Measurements from ENCODE around the gene METTL26. TPM values are rescaled to one million over a fixed set of nuclear protein-coding genes. Genes with fewer than 3 reads are reported as not detected.

The METTL26 gene
- polyA plus RNA-seq, 3 donors: 57.1 to 80.9 (median 70.4) TPM

GRCh38 chr16:595094-595528, 41.0 kb downstream of the METTL26 start:
- Histone ChIP-seq H3K4me2 (replicated peaks; ENCODE audit: extremely low read depth, low read length, poor library complexity, severe bottlenecking) (no peak overlapping the region), H3K4me1 (ENCODE audit: control insufficient read depth in 1 of 2, insufficient read depth in 2 of 2, low read length in 2 of 2) (peaks cover 61 to 68% of the 10 kb centered on the region in 2 donors)

DNA sequence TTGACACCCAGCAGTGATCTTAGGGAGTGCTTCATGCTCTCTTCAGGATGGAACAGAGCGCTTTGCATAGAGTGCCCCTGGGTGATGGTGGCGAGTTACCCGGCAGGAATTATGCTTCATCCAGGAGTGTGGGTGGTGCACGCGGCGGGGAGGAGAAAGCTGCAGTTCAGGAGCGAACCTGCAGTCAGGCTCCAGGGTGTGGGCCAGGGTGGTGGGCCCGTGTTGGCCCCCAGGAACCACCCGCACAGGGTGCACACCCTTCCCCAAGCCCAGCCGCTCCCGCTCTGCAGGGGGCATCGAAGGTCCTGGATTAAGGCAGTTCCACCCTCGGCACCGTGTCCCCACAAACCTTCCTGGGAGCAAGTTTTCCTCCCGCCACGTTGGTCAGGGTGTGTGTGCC, 42.3 kb downstream of the METTL26 start:
- Mint-ChIP-seq H3K4me1 (peaks cover 62% of the 10 kb centered on the region), H3K4me3 (peak overlapping the region in 1 of 2 donors; percentile 27), H3K27ac (peak overlapping the region; percentile 82 to 96 (median 93)), H3K36me3 (peaks cover 21 to 30% of the 10 kb centered on the region in 2 donors), H3K9me3 (peaks cover 0 to 2% (median 0%) of the 10 kb centered on the region in 7 donors), H3K27me3 (ENCODE audit: low read depth in 3 of 3) (peaks cover 0 to 2% (median 0%) of the 10 kb centered on the region in 3 donors)
- H3K9me3 ChIP-seq (replicated peaks in 1 of 2; ENCODE audit: control insufficient read depth in 1 of 2, insufficient read depth in 1 of 2, low read length in 2 of 2): no peaks in the 10 kb centered on the region
- no peak for DNase-seq
- peak overlapping the region; percentile 87 for H3K4me2 ChIP-seq (replicated peaks; ENCODE audit: extremely low read depth, low read length, poor library complexity, severe bottlenecking)
- H3K36me3 ChIP-seq (replicated peaks in 1 of 2; ENCODE audit: control insufficient read depth in 1 of 2, insufficient read depth in 2 of 2, low read length in 2 of 2): peaks cover 0 to 11% of the 10 kb centered on the region in 2 donors
- H3K27me3 ChIP-seq (ENCODE audit: control insufficient read depth in 2 of 2, insufficient read depth in 2 of 2, low read length in 2 of 2): no peaks in the 10 kb centered on the region
- H3K4me3 ChIP-seq (replicated peaks in 1 of 3; ENCODE audit: low read depth in 2 of 3, low read length in 3 of 3): peak overlapping the region in 1 of 3 experiments; percentile 92
- H3K4me1 ChIP-seq (ENCODE audit: control insufficient read depth in 1 of 2, insufficient read depth in 2 of 2, low read length in 2 of 2): peaks cover 61 to 68% of the 10 kb centered on the region in 2 donors
- peaks cover 53% of the 10 kb centered on the region for H4K20me1 ChIP-seq (ENCODE audit: insufficient read depth, low read length)
- WGBS (ENCODE audit: insufficient coverage): 87% methylated on average over 15 of the region's 16 CpGs
- no peak overlapping the region for H2AFZ ChIP-seq (ENCODE audit: insufficient read depth, low read depth, low read length, poor library complexity, severe bottlenecking)
- H3K79me2 ChIP-seq (ENCODE audit: insufficient read depth, low read length): peaks cover 82% of the 10 kb centered on the region
- H3K9ac ChIP-seq (ENCODE audit: insufficient read depth, low read length, poor library complexity, severe bottlenecking): no peak overlapping the region
- no peak for TF ChIP-seq CTCF (IDR thresholded peaks at IDR 0.05)
- intact Hi-C loops (cut with micrococcal nuclease): no loop called here
- H3K27ac ChIP-seq (ENCODE audit: low read depth in 1 of 2, low read length in 2 of 2): peak overlapping the region; percentile 81 to 83

More at GRCh38 chr16:595094-595528, 41.0 kb downstream of the METTL26 start:
- no peak overlapping the region for H3K9ac ChIP-seq (ENCODE audit: insufficient read depth, low read length, poor library complexity, severe bottlenecking)
- H2AFZ ChIP-seq (ENCODE audit: insufficient read depth, low read depth, low read length, poor library complexity, severe bottlenecking): no peak overlapping the region
- no peak overlapping the region for H3K27ac ChIP-seq (ENCODE audit: low read depth in 1 of 2, low read length in 2 of 2)
- no peak for TF ChIP-seq CTCF (IDR thresholded peaks at IDR 0.05)
- intact Hi-C loops (cut with micrococcal nuclease): no loop called here
- Mint-ChIP-seq H3K9me3 (peaks cover 0 to 2% (median 0%) of the 10 kb centered on the region in 7 donors), H3K4me3 (no peak overlapping the region), H3K4me1 (peaks cover 62% of the 10 kb centered on the region), H3K27ac (peak overlapping the region in 2 of 7 donors; percentile 27 to 54), H3K36me3 (peaks cover 27 to 39% of the 10 kb centered on the region in 2 donors), H3K27me3 (ENCODE audit: low read depth in 3 of 3) (peaks cover 0 to 2% (median 1%) of the 10 kb centered on the region in 3 donors)
- H3K4me3 ChIP-seq (replicated peaks in 1 of 3; ENCODE audit: low read depth in 2 of 3, low read length in 3 of 3): no peak overlapping the region
- DNase-seq: no peak
- peaks cover 92% of the 10 kb centered on the region for H3K79me2 ChIP-seq (ENCODE audit: insufficient read depth, low read length)
- no peaks in the 10 kb centered on the region for H3K9me3 ChIP-seq (replicated peaks in 1 of 2; ENCODE audit: control insufficient read depth in 1 of 2, insufficient read depth in 1 of 2, low read length in 2 of 2)
- WGBS (ENCODE audit: insufficient coverage): 92% methylated on average over 11 of the region's 18 CpGs
- peaks cover 64% of the 10 kb centered on the region for H4K20me1 ChIP-seq (ENCODE audit: insufficient read depth, low read length)
- peaks cover 7 to 22% of the 10 kb centered on the region in 2 donors for H3K36me3 ChIP-seq (replicated peaks in 1 of 2; ENCODE audit: control insufficient read depth in 1 of 2, insufficient read depth in 2 of 2, low read length in 2 of 2)
- no peaks in the 10 kb centered on the region for H3K27me3 ChIP-seq (ENCODE audit: control insufficient read depth in 2 of 2, insufficient read depth in 2 of 2, low read length in 2 of 2)

All from CD14-positive monocyte (primary cell).